CD4-positive, alpha-beta T cell treated with Interleukin-2 at 100 ng/mL for 4 hours (primary cell): ENCODE results near the gene RPL18.
A peak's percentile ranks its signal among the peaks of the same experiment; 100 is the strongest.

ENCODE experiments used
- DNase-seq: peaks from one replicate; pipeline ENCODE4 v3.0.0-alpha.2; 2020; ENCODE audit warnings: low spot score

The RPL18 gene

GRCh38 chr19:48613024-48613851, 5.7 kb downstream of the RPL18 start:
- no peak for DNase-seq

DNA sequence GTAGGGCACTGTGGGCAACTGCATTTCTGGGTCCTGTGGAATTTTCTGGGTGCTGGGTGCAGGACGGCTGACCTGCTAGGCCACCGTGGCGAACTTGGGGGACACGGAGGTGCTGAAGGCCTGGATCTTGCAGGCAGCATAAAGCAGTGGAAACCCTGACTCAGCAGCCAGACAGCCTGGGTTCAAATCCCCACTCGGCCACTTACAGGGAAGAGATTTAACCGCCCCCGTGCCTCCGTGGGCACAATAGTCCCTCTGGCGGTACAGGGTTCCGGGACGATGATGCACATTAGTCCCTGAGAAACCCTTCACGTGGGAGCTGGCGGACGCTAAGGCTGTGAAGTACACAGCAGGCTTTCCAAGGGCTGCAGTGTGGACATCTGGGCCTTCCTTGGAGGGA, 7.1 kb downstream of the RPL18 start:
- no peak for DNase-seq

- DNase-seq = no peak
Measured at GRCh38 chr19:48609571-48610108, 9.3 kb downstream of the RPL18 start.

DNA sequence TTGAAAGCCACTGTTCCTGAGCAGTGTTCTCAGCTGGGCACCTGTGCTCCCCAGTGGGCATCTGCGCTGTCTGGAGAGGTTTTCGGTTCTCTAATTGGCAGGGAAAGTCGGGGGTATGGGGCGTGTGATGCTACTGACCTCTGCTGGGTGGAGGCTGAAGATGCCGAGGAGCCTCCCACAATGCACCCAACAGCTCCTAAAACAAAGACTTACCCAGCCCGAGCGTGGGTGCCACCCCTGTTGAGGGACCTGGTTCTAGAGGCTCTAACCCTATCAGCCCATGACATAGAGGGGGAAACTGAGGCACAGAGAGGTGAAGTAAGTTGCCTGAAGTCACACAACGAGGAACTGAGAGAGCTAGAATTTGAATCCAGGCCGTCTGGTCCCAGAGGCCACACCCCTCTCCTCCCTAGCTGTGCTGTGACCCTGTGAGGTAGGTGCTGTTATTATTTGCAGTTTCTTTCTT, 10.1 kb downstream of the RPL18 start:
- peak; percentile 71 for DNase-seq

DNA sequence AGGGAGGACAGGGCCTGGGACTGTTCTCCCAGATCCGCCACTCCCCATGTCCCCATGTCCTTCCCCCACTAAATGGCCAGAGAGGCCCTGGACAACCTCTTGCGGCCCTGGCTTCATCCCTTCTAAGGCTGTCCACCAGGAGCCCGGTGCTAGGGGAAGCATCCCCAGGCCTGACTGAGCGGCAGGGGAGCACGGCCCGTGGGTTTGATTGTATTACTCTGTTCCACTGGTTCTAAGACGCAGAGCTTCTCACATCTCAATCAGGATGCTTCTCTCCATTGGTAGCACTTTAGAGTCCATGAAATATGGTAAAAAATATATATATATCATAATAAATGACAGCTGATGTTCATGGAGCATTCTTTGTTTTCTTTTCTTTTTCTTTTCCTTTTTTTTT, 11.6 kb downstream of the RPL18 start:
- no peak for DNase-seq

- DNase-seq = no peak
Measured at GRCh38 chr19:48606463-48607358, 12.3 kb downstream of the RPL18 start, which contains the start of gene SPACA4. Gene SPACA4, plus strand, starts transcription at chr19:48606742. Its CDS starts 237 bp downstream, at chr19:48606979.

- DNase-seq = no peak
Measured at GRCh38 chr19:48603850-48604249, 15.1 kb downstream of the RPL18 start.

GRCh38 chr19:48603449-48603848, 15.5 kb downstream of the RPL18 start:
- no peak for DNase-seq

DNA sequence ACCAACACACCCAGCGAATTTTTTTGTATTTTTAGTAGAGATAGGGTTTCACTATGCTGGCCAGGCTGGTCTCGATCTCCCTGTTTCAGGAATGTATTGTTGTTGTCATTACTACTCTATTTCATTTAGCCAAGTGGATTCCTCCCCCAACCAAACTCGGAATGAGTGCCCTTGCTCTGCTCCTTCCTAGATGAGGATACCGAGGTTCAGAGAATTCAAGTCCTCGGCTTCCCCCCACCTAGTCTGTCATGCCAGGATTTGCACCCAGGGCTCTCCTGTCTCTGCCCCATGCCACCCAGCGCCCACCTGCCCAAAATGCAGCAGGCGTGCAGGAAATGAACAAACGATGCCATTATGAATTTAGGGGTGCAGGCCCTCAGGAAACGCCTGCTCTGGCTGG, 16.0 kb downstream of the RPL18 start:
- DNase-seq = no peak

- DNase-seq = no peak
Measured at GRCh38 chr19:48600679-48601417, 18.1 kb downstream of the RPL18 start.

DNA sequence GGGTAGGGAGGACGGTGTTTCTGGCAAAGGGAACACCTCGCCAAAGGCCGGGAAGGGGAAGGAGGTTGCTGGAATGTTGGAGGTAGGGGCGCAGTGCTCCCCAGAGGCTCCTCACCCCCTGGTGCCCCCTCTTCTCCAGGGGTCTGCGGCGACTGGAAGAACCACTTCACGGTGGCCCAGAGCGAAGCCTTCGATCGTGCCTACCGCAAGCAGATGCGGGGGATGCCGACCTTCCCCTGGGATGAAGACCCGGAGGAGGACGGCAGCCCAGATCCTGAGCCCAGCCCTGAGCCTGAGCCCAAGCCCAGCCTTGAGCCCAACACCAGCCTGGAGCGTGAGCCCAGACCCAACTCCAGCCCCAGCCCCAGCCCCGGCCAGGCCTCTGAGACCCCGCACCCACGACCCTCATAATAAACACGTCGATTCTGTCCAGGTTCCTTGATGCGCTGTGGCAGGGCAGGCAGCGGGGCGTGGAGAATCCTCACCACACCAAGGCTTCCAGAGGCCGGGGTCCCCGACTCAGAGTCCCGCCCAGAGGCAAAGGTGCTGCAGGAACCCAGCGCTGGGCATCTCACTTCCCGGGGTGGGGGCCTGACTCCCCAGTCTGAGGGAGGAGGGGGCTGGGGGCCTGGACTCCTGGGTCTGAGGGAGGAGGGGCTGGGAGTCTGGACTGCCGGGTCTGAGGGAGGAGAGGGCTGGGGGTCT, 19.8 kb downstream of the RPL18 start:
- DNase-seq = no peak

GRCh38 chr19:48596679-48597465, 22.1 kb downstream of the RPL18 start:
- DNase-seq = peak; percentile 67

DNA sequence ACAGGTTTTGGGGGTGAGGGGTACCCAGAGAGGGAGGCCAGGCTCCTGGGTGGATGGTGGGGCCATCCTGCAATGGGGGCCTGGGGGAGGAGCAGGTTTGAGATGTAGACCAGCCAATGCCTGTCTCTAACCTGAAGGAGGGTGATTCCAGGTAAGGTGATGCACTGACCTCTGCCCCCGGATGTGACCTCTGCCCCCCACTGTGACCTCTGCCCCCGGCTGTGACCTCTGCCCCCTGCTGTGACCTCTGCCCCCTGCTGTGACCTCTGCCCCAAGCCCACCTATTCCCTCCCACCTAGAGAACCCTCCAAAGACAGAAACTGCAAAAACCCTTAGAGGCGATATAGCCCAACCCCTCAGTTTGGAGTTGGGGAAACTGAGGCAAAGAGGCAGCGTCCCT, 22.7 kb downstream of the RPL18 start:
- DNase-seq = no peak

DNA sequence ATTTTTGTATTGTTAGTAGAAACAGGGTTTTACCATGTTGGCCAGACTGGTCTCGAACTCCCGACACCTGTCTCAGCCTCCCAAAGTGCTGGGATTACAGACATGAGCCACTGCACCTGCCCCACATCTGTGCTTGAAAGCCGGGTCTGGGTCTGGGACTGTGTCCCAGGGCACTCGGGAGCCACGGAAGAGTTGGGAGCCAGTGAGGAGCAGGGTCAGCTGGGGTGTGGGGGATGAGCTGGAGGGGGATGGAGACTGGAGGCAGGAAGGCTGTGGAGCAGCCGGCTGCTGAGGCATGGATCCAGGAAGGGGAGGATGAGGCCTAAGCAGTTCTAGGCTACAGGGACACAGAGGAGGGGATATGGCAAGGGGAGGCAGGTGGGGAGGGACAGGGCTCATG, 23.1 kb downstream of the RPL18 start:
- DNase-seq = no peak

DNA sequence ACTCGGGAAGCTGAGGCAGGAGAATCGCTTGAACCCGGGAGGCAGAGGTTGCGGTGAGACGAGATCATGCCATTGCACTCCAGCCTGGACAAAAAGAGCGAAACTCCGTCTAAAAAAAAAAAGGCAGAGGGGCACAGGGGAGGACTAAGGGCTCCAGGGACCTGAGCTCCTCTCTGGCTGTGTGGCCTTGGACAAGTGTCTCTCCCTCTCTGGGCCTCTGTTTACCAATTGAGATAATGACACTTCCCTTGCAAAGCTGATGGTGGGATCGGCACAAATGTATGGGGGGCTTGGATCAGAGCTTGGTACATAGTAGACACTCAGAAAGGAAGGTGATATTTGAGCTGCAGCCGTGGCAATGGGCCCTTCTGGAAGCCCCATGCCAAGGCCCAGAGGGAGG, 23.8 kb downstream of the RPL18 start:
- no peak for DNase-seq

GRCh38 chr19:48591021-48591420, 28.0 kb downstream of the RPL18 start:
- DNase-seq = no peak

DNA sequence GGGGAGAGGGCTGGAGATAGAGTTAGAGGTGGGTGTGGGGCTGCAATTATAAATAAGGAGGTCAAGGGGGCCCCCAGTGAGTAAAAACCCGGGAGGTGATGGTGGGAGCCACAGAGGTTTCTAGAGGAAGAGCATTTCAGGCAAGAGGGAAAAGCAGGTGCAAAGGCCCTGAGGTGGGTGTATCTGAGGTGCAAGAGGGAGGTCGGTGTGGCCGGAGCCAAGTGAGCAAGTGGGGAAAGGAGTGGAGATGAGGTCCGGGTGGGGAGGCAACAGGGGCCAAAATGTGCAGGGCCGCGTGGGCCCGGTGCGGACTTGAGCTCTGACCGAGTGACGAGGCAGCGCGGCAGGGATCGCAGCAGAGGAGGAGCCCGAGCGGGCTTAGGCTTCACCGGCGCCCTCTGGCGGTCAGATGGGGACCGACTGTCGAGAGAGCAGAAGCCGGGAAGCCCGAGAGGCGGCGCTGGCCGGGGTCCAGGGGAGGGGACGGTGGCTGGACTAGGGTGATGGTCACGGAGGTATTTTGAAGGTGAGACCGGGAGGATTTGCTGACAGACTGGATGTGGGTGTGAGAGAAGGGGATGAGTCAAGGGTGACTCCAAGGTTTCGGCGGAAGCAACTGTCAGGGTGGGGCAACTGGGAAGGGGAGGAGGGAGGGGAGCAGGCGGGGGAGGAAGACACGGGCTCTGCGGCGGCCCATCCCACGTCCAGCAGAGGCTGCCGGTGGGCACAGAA, 30.1 kb downstream of the RPL18 start:
- peak; percentile 87 for DNase-seq

- no peak for DNase-seq
Measured at GRCh38 chr19:48587387-48587786, 31.6 kb downstream of the RPL18 start.

DNA sequence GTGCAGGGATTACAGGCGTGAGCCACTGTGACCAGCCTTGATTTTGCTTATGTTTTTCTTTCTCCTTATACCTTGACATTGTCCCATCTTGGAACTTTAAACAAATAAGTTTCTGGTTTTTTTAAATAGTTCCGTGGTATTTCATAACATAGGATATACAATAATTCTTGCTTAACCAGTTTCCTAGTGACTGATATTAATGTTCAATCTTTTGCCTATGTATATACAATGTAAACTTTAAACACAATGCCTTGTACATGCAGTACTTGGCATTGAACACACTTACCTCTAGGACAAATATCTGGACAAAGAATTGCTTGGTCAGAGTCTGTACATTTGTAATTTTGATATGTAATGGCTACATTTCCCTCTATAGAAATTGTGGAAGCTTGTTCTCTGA, 36.8 kb downstream of the RPL18 start:
- DNase-seq = no peak

DNA sequence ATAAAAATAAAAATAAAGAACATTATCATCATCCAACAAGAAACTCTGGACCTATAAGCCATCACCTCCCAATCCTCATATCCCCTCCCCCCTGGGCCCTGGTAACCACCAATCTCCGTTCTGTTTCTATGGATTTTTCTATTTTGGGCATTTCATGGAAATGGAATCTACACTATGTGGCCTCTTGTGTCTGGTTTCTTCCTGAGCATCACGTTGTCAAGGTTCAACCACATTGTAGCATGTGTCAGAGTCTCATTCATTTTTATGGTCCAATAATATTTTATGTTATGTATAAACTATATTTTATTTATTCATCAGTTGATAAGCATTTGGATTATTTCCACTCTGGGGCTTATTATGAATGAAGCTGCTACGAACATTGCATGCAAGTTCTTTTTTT, 40.1 kb downstream of the RPL18 start:
- no peak for DNase-seq
